Activated CD8-positive, alpha-beta T cell treated with anti-CD3 and anti-CD28 coated beads, Interleukin-2, amount 10 ng/mL, durations not matched to agents 7 days and 5 days (primary cell): ENCODE measurements around the gene ZDHHC22. TPM values are rescaled to one million over a fixed set of nuclear protein-coding genes. Genes with fewer than 3 reads are reported as not detected.

Experiments used
- ATAC-seq: fragments of 150-1000 bp; cut with Tn5 transposase; one replicate; pipeline ENCODE4 v1.10.0; 2021; ENCODE audit warnings: moderate library complexity
- CTCF ChIA-PET: fragments of 350-600 bp; sonication (Branson Sonifier 250); formaldehyde crosslinking; loops from one replicate; lab custom pipeline; 2021; ENCODE audit warnings: antibody characterized with exemption; lab: Charles Lee
- POLR2A ChIA-PET: fragments of 350-600 bp; sonication (Branson Sonifier 250); formaldehyde crosslinking; loops from one replicate; lab custom pipeline; 2021; ENCODE audit warnings: antibody characterized with exemption; lab: Charles Lee
- DNase-seq: peaks from one replicate; pipeline ENCODE4 v3.0.0-alpha.2; 2020
- H3K27ac Mint-ChIP-seq: one replicate; pipeline ENCODE4 v1.8.0; 2021; ENCODE audit warnings: mild to moderate bottlenecking, mixed read lengths
- H3K27me3 Mint-ChIP-seq: one replicate; pipeline ENCODE4 v1.8.0; 2021; ENCODE audit warnings: low read depth, mixed read lengths
- H3K36me3 Mint-ChIP-seq: one replicate; pipeline ENCODE4 v1.8.0; 2021; ENCODE audit warnings: low read depth, mixed read lengths
- H3K4me1 Mint-ChIP-seq: one replicate; pipeline ENCODE4 v1.8.0; 2021; ENCODE audit warnings: low read depth, mixed read lengths
- H3K4me3 Mint-ChIP-seq: one replicate; pipeline ENCODE4 v1.8.0; 2021; ENCODE audit warnings: mild to moderate bottlenecking, mixed read lengths
- H3K9me3 Mint-ChIP-seq: one replicate; pipeline ENCODE4 v1.8.0; 2022; ENCODE audit warnings: mixed read lengths; ENCODE audit not compliant: insufficient read depth
- total RNA-seq, 2 experiments: library from RNA; stranded (reverse); gene quantifications; one replicate each; pipeline ENCODE4 v1.2.3, GENCODE V29; 2021

The ZDHHC22 gene
- total RNA-seq, 2 experiments from 2014 or later: not detected

- ChIA-PET POLR2A (no interaction called here), CTCF (interaction anchor here (1.0 to 2.8 kb wide), 7 partner anchors 9 to 176 kb away, joined by 4 to 9 read pairs (median 6); no protein-coding TSS in a partner anchor)
- Mint-ChIP-seq H3K27me3 (peaks cover 65% of the 10 kb centered on the region), H3K4me1 (peaks cover 16% of the 10 kb centered on the region), H3K27ac (no peak overlapping the region), H3K4me3 (no peak overlapping the region), H3K9me3 (no peaks in the 10 kb centered on the region), H3K36me3 (no peaks in the 10 kb centered on the region)
- no peak for ATAC-seq
- DNase-seq: no peak
Observed at GRCh38 chr14:77140359-77141213, 1.0 kb downstream of the ZDHHC22 start.

- H3K36me3 Mint-ChIP-seq: no peaks in the 10 kb centered on the region
Observed at GRCh38 chr14:77139540-77140358, 1.8 kb downstream of the ZDHHC22 start.

GRCh38 chr14:77139022-77139421, 2.6 kb downstream of the ZDHHC22 start:
- Mint-ChIP-seq H3K4me1 (peaks cover 16% of the 10 kb centered on the region), H3K9me3 (no peaks in the 10 kb centered on the region), H3K27me3 (peaks cover 61% of the 10 kb centered on the region), H3K4me3 (no peak overlapping the region), H3K36me3 (no peaks in the 10 kb centered on the region), H3K27ac (no peak overlapping the region)
- ChIA-PET CTCF (no interaction called here), POLR2A (no interaction called here)
- ATAC-seq (no peak), DNase-seq (no peak)

More at GRCh38 chr14:77139540-77140358, 1.8 kb downstream of the ZDHHC22 start:
- POLR2A ChIA-PET: no interaction called here
- DNase-seq (peak; percentile 63), ATAC-seq (peak; percentile 85)
- CTCF ChIA-PET: interaction anchor here (1.0 to 2.8 kb wide), 7 partner anchors 10 to 177 kb away, joined by 4 to 9 read pairs (median 6); no protein-coding TSS in a partner anchor
- no peak overlapping the region for H3K27ac Mint-ChIP-seq
- H3K9me3 Mint-ChIP-seq: no peaks in the 10 kb centered on the region
- no peak overlapping the region for H3K4me3 Mint-ChIP-seq
- H3K4me1 Mint-ChIP-seq: peaks cover 16% of the 10 kb centered on the region
- H3K27me3 Mint-ChIP-seq: peaks cover 62% of the 10 kb centered on the region

- CTCF ChIA-PET: interaction anchor here (0.7 to 2.3 kb wide), 7 partner anchors 9 to 187 kb away, joined by 3 to 14 read pairs (median 5); partner anchors contain the start of gene GSTZ1
- H3K4me1 Mint-ChIP-seq: peaks cover 4% of the 10 kb centered on the region
- no peaks in the 10 kb centered on the region for H3K9me3 Mint-ChIP-seq
- ATAC-seq (peak; percentile 94), DNase-seq (peak; percentile 83)
- no peaks in the 10 kb centered on the region for H3K36me3 Mint-ChIP-seq
- POLR2A ChIA-PET: no interaction called here
- H3K27ac Mint-ChIP-seq: no peak overlapping the region
- peaks cover 45% of the 10 kb centered on the region for H3K27me3 Mint-ChIP-seq
- H3K4me3 Mint-ChIP-seq: no peak overlapping the region
Observed at GRCh38 chr14:77133720-77134338, 7.8 kb downstream of the ZDHHC22 start.

GRCh38 chr14:77131871-77132486, 9.6 kb downstream of the ZDHHC22 start:
- CTCF ChIA-PET: interaction anchor here (2.0 kb wide), 1 partner anchor 19 kb away, joined by 8 read pairs; no protein-coding TSS in a partner anchor
- Mint-ChIP-seq H3K9me3 (no peaks in the 10 kb centered on the region), H3K4me3 (no peak overlapping the region), H3K4me1 (peaks cover 4% of the 10 kb centered on the region), H3K36me3 (no peaks in the 10 kb centered on the region), H3K27ac (no peak overlapping the region), H3K27me3 (peaks cover 47% of the 10 kb centered on the region)
- ATAC-seq (no peak), DNase-seq (no peak)
- POLR2A ChIA-PET: no interaction called here

- Mint-ChIP-seq H3K4me1 (peaks cover 4% of the 10 kb centered on the region), H3K4me3 (no peak overlapping the region), H3K9me3 (no peaks in the 10 kb centered on the region), H3K27ac (no peak overlapping the region), H3K27me3 (peaks cover 52% of the 10 kb centered on the region), H3K36me3 (no peaks in the 10 kb centered on the region)
- ATAC-seq (no peak), DNase-seq (no peak)
- POLR2A ChIA-PET: no interaction called here
- CTCF ChIA-PET: no interaction called here
Observed at GRCh38 chr14:77131206-77131605, 10.4 kb downstream of the ZDHHC22 start.

- peaks cover 60% of the 10 kb centered on the region for H3K27me3 Mint-ChIP-seq
- DNase-seq (no peak), ATAC-seq (no peak)
- peaks cover 6% of the 10 kb centered on the region for H3K4me1 Mint-ChIP-seq
- no peaks in the 10 kb centered on the region for H3K36me3 Mint-ChIP-seq
- no peak overlapping the region for H3K4me3 Mint-ChIP-seq
- ChIA-PET CTCF (no interaction called here), POLR2A (no interaction called here)
- H3K9me3 Mint-ChIP-seq: no peaks in the 10 kb centered on the region
- no peak overlapping the region for H3K27ac Mint-ChIP-seq
Observed at GRCh38 chr14:77130386-77130785, 11.2 kb downstream of the ZDHHC22 start.

- POLR2A ChIA-PET: no interaction called here
- DNase-seq (no peak), ATAC-seq (no peak)
- Mint-ChIP-seq H3K9me3 (no peaks in the 10 kb centered on the region), H3K36me3 (no peaks in the 10 kb centered on the region), H3K4me1 (peaks cover 15% of the 10 kb centered on the region), H3K27ac (no peak overlapping the region), H3K27me3 (peaks cover 56% of the 10 kb centered on the region), H3K4me3 (no peak overlapping the region)
- CTCF ChIA-PET: interaction anchor here (1.0 kb wide), 1 partner anchor 22 kb away, joined by 4 read pairs; no protein-coding TSS in a partner anchor
Observed at GRCh38 chr14:77128414-77128891, 13.1 kb downstream of the ZDHHC22 start.

- no peaks in the 10 kb centered on the region for H3K9me3 Mint-ChIP-seq
- ChIA-PET CTCF (interaction anchor here (0.9 to 3.3 kb wide), 5 partner anchors 9 to 178 kb away, joined by 4 to 37 read pairs (median 5); no protein-coding TSS in a partner anchor), POLR2A (no interaction called here)
- no peak overlapping the region for H3K27ac Mint-ChIP-seq
- DNase-seq: no peak
- ATAC-seq: no peak
- peaks cover 50% of the 10 kb centered on the region for H3K27me3 Mint-ChIP-seq
- no peak overlapping the region for H3K4me3 Mint-ChIP-seq
- peaks cover 24% of the 10 kb centered on the region for H3K4me1 Mint-ChIP-seq
- H3K36me3 Mint-ChIP-seq: peaks cover 3% of the 10 kb centered on the region
Observed at GRCh38 chr14:77126461-77126990, 15.1 kb downstream of the ZDHHC22 start.

- Mint-ChIP-seq H3K9me3 (no peaks in the 10 kb centered on the region), H3K36me3 (peaks cover 3% of the 10 kb centered on the region), H3K27me3 (peaks cover 50% of the 10 kb centered on the region), H3K27ac (no peak overlapping the region), H3K4me3 (no peak overlapping the region), H3K4me1 (peaks cover 30% of the 10 kb centered on the region)
- ATAC-seq (no peak), DNase-seq (no peak)
- ChIA-PET POLR2A (no interaction called here), CTCF (interaction anchor here (0.6 to 3.3 kb wide), 9 partner anchors 10 to 250 kb away, joined by 3 to 37 read pairs (median 4); no protein-coding TSS in a partner anchor)
Observed at GRCh38 chr14:77125823-77126325, 15.7 kb downstream of the ZDHHC22 start.
